Measurements from ENCODE around the gene HTT-AS. TPM values are rescaled to one million over a fixed set of nuclear protein-coding genes. Genes with fewer than 3 reads are reported as not detected.

HTT-AS gene
- total RNA-seq, 2 donors from 2014 or later, result not detected

Small RNA genes within 50 kb of the gene (small RNA-seq; reads per million reads assigned to genes)
- gene RF02134 (0 reads per million in 2 donors), gene RF02135 (0 reads per million in 2 donors), gene RNU6-204P (0 reads per million in 2 donors)

Other genes with a start within 250 kb of the HTT-AS start
- gene ADD1, start 230.7 kb downstream of the HTT-AS start, total RNA-seq, result 100 to 1,000 TPM; 164 to 321 TPM
- gene NOP14, start 111.1 kb downstream of the HTT-AS start, total RNA-seq, result 10 to 100 TPM; 16.0 to 17.8 TPM
- gene GRK4, start 111.0 kb downstream of the HTT-AS start, total RNA-seq, result 10 to 100 TPM in 1 of 2 donors, 1 to 10 TPM in 1; 3.4 to 18.9 TPM
- gene HTT, start 143 bp upstream of the HTT-AS start, total RNA-seq, result 10 to 100 TPM; 37.8 to 97.8 TPM
- gene MSANTD1, start 174.6 kb upstream of the HTT-AS start, total RNA-seq, result 1 to 10 TPM; 1.2 to 4.4 TPM
- 10 to 100 TPM; 33.7 to 36.5 TPM for gene RGS12, start 218.5 kb upstream of the HTT-AS start, total RNA-seq

Measured in prostate gland (tissue), 2 donors.